ENCODE data around the gene CDH12.

The CDH12 gene

GRCh38 chr5:22590677-22591268 lies 262.4 kb downstream of the CDH12 start:
- DNase-seq, result no peak
- Histone ChIP-seq H3K9ac (ENCODE audit: low read length) (no peak overlapping the region), H2BK12ac (ENCODE audit: low read length) (no peak overlapping the region), H3K4me1 (ENCODE audit: control insufficient read depth in 1 of 2, insufficient read depth in 2 of 2, low read length in 2 of 2) (no peaks in the 10 kb centered on the region), H3K18ac (ENCODE audit: low read length) (no peak overlapping the region), H3K4ac (ENCODE audit: low read depth, low read length) (no peak overlapping the region), H2BK120ac (ENCODE audit: insufficient read depth, low read length, poor library complexity) (no peak overlapping the region), H3K79me1 (ENCODE audit: low read length) (no peaks in the 10 kb centered on the region), H3K23ac (ENCODE audit: low read length) (no peak overlapping the region), H2AK5ac (ENCODE audit: low read length) (no peak overlapping the region), H4K91ac (ENCODE audit: low read depth, low read length) (no peak overlapping the region), H3K4me2 (ENCODE audit: low read length) (no peak overlapping the region), H3K4me3 (ENCODE audit: low read depth, low read length) (no peak overlapping the region), H2AFZ (ENCODE audit: insufficient read depth, low read length, poor library complexity) (no peak overlapping the region), H3K79me2 (ENCODE audit: control insufficient read depth, insufficient read depth, low read length, poor library complexity) (no peaks in the 10 kb centered on the region), H3K27me3 (ENCODE audit: insufficient read depth, low read length) (no peaks in the 10 kb centered on the region), H4K12ac (ENCODE audit: low read depth, low read length) (no peak overlapping the region), H3K36me3 (ENCODE audit: control insufficient read depth in 1 of 2, insufficient read depth in 2 of 2, low read length in 2 of 2) (no peaks in the 10 kb centered on the region), H4K8ac (ENCODE audit: low read depth, low read length) (no peak overlapping the region), H3K14ac (ENCODE audit: low read length) (no peak overlapping the region), H3K27ac (ENCODE audit: low read depth, low read length) (no peak overlapping the region), H3K9me3 (ENCODE audit: insufficient read depth, low read depth, low read length) (no peaks in the 10 kb centered on the region), H2BK5ac (ENCODE audit: low read depth, low read length, poor library complexity) (no peak overlapping the region)
- no CpG with 5 or more reads among the region's 4 CpGs for WGBS (ENCODE audit: extremely low coverage, insufficient coverage, insufficient read length)

GRCh38 chr5:22577711-22578110 lies 275.4 kb downstream of the CDH12 start:
- DNase-seq, result no peak
- Histone ChIP-seq H2AK5ac (ENCODE audit: low read length) (no peak overlapping the region), H4K12ac (ENCODE audit: low read depth, low read length) (no peak overlapping the region), H3K4me1 (ENCODE audit: control insufficient read depth in 1 of 2, insufficient read depth in 2 of 2, low read length in 2 of 2) (no peaks in the 10 kb centered on the region), H3K9ac (ENCODE audit: low read length) (no peak overlapping the region), H3K4ac (ENCODE audit: low read depth, low read length) (no peak overlapping the region), H3K36me3 (ENCODE audit: control insufficient read depth in 1 of 2, insufficient read depth in 2 of 2, low read length in 2 of 2) (no peaks in the 10 kb centered on the region), H3K27ac (ENCODE audit: low read depth, low read length) (no peak overlapping the region), H3K18ac (ENCODE audit: low read length) (no peak overlapping the region), H3K79me2 (ENCODE audit: control insufficient read depth, insufficient read depth, low read length, poor library complexity) (no peaks in the 10 kb centered on the region), H3K14ac (ENCODE audit: low read length) (no peak overlapping the region), H4K8ac (ENCODE audit: low read depth, low read length) (no peak overlapping the region), H3K27me3 (ENCODE audit: insufficient read depth, low read length) (no peaks in the 10 kb centered on the region), H3K79me1 (ENCODE audit: low read length) (no peaks in the 10 kb centered on the region), H3K9me3 (ENCODE audit: insufficient read depth, low read depth, low read length) (no peaks in the 10 kb centered on the region), H2BK5ac (ENCODE audit: low read depth, low read length, poor library complexity) (no peak overlapping the region), H4K91ac (ENCODE audit: low read depth, low read length) (no peak overlapping the region), H2BK12ac (ENCODE audit: low read length) (no peak overlapping the region), H2BK120ac (ENCODE audit: insufficient read depth, low read length, poor library complexity) (no peak overlapping the region), H2AFZ (ENCODE audit: insufficient read depth, low read length, poor library complexity) (no peak overlapping the region), H3K4me2 (ENCODE audit: low read length) (no peak overlapping the region), H3K4me3 (ENCODE audit: low read depth, low read length) (no peak overlapping the region), H3K23ac (ENCODE audit: low read length) (no peak overlapping the region)
- WGBS (ENCODE audit: extremely low coverage, insufficient coverage, insufficient read length), result no CpG with 5 or more reads among the region's 1 CpG

GRCh38 chr5:22577006-22577405 lies 276.1 kb downstream of the CDH12 start:
- H4K12ac ChIP-seq (ENCODE audit: low read depth, low read length), result no peak overlapping the region
- H3K9ac ChIP-seq (ENCODE audit: low read length), result no peak overlapping the region
- H3K27ac ChIP-seq (ENCODE audit: low read depth, low read length), result no peak overlapping the region
- H3K4me1 ChIP-seq (ENCODE audit: control insufficient read depth in 1 of 2, insufficient read depth in 2 of 2, low read length in 2 of 2), result no peaks in the 10 kb centered on the region
- H3K79me2 ChIP-seq (ENCODE audit: control insufficient read depth, insufficient read depth, low read length, poor library complexity), result no peaks in the 10 kb centered on the region
- no peak overlapping the region for H2BK5ac ChIP-seq (ENCODE audit: low read depth, low read length, poor library complexity)
- no peak overlapping the region for H4K8ac ChIP-seq (ENCODE audit: low read depth, low read length)
- no peak overlapping the region for H3K18ac ChIP-seq (ENCODE audit: low read length)
- H3K23ac ChIP-seq (ENCODE audit: low read length), result no peak overlapping the region
- H3K36me3 ChIP-seq (ENCODE audit: control insufficient read depth in 1 of 2, insufficient read depth in 2 of 2, low read length in 2 of 2), result no peaks in the 10 kb centered on the region
- H3K9me3 ChIP-seq (ENCODE audit: insufficient read depth, low read depth, low read length), result no peaks in the 10 kb centered on the region
- H2AK5ac ChIP-seq (ENCODE audit: low read length), result no peak overlapping the region
- H3K27me3 ChIP-seq (ENCODE audit: insufficient read depth, low read length), result no peaks in the 10 kb centered on the region
- H3K79me1 ChIP-seq (ENCODE audit: low read length), result no peaks in the 10 kb centered on the region
- H3K4me2 ChIP-seq (ENCODE audit: low read length), result no peak overlapping the region
- H3K4me3 ChIP-seq (ENCODE audit: low read depth, low read length), result no peak overlapping the region
- H3K14ac ChIP-seq (ENCODE audit: low read length), result no peak overlapping the region
- H2AFZ ChIP-seq (ENCODE audit: insufficient read depth, low read length, poor library complexity), result no peak overlapping the region
- whole genome bisulfite sequencing (ENCODE audit: extremely low coverage, insufficient coverage, insufficient read length), result no CpG with 5 or more reads among the region's 5 CpGs
- no peak for DNase-seq
- no peak overlapping the region for H2BK12ac ChIP-seq (ENCODE audit: low read length)
- H4K91ac ChIP-seq (ENCODE audit: low read depth, low read length), result no peak overlapping the region
- no peak overlapping the region for H2BK120ac ChIP-seq (ENCODE audit: insufficient read depth, low read length, poor library complexity)
- H3K4ac ChIP-seq (ENCODE audit: low read depth, low read length), result no peak overlapping the region

- Histone ChIP-seq H3K4ac (ENCODE audit: low read depth, low read length) (no peak overlapping the region), H2AK5ac (ENCODE audit: low read length) (no peak overlapping the region), H3K9me3 (ENCODE audit: insufficient read depth, low read depth, low read length) (no peaks in the 10 kb centered on the region), H2BK5ac (ENCODE audit: low read depth, low read length, poor library complexity) (no peak overlapping the region), H3K14ac (ENCODE audit: low read length) (no peak overlapping the region), H3K79me1 (ENCODE audit: low read length) (no peaks in the 10 kb centered on the region), H4K12ac (ENCODE audit: low read depth, low read length) (no peak overlapping the region), H3K36me3 (ENCODE audit: control insufficient read depth in 1 of 2, insufficient read depth in 2 of 2, low read length in 2 of 2) (no peaks in the 10 kb centered on the region), H3K9ac (ENCODE audit: low read length) (no peak overlapping the region), H3K23ac (ENCODE audit: low read length) (no peak overlapping the region), H3K4me3 (ENCODE audit: low read depth, low read length) (no peak overlapping the region), H3K4me1 (ENCODE audit: control insufficient read depth in 1 of 2, insufficient read depth in 2 of 2, low read length in 2 of 2) (no peaks in the 10 kb centered on the region), H4K8ac (ENCODE audit: low read depth, low read length) (no peak overlapping the region), H3K79me2 (ENCODE audit: control insufficient read depth, insufficient read depth, low read length, poor library complexity) (no peaks in the 10 kb centered on the region), H3K4me2 (ENCODE audit: low read length) (no peak overlapping the region), H2BK120ac (ENCODE audit: insufficient read depth, low read length, poor library complexity) (no peak overlapping the region), H3K27ac (ENCODE audit: low read depth, low read length) (no peak overlapping the region), H3K18ac (ENCODE audit: low read length) (no peak overlapping the region), H2BK12ac (ENCODE audit: low read length) (no peak overlapping the region), H2AFZ (ENCODE audit: insufficient read depth, low read length, poor library complexity) (no peak overlapping the region), H3K27me3 (ENCODE audit: insufficient read depth, low read length) (no peaks in the 10 kb centered on the region), H4K91ac (ENCODE audit: low read depth, low read length) (no peak overlapping the region)
- DNase-seq, result peak in 1 of 2 donors; percentile 32
These were observed 280.2 kb downstream of the CDH12 start for GRCh38 chr5:22572941-22573340.

Measured in trophoblast cell (in vitro differentiated cells and primary cell).